ENCODE data around the gene SDK2.

SDK2 gene

GRCh38 chr17:73359987-73360410, 284.2 kb downstream of the SDK2 start:
- Histone ChIP-seq H3K27ac (ENCODE audit: low read depth in 2 of 2, low read length in 2 of 2) (no peak overlapping the region), H3K27me3 (ENCODE audit: control insufficient read depth in 2 of 2, insufficient read depth in 2 of 2, low read length in 2 of 2) (no peaks in the 10 kb centered on the region), H3K9me3 (ENCODE audit: control insufficient read depth in 2 of 2, low read length in 2 of 2) (no peaks in the 10 kb centered on the region), H3K4me1 (ENCODE audit: control insufficient read depth in 2 of 2, insufficient read depth in 2 of 2, low read length in 2 of 2) (no peaks in the 10 kb centered on the region), H3K9ac (ENCODE audit: low read depth in 1 of 2, low read length in 2 of 2) (no peak overlapping the region), H3K36me3 (ENCODE audit: control insufficient read depth in 2 of 2, insufficient read depth in 2 of 2, low read length in 2 of 2) (no peaks in the 10 kb centered on the region), H3K4me3 (ENCODE audit: low read length in 2 of 2) (no peak overlapping the region)

GRCh38 chr17:73359352-73359751, 284.9 kb downstream of the SDK2 start:
- Histone ChIP-seq H3K27me3 (ENCODE audit: control insufficient read depth in 2 of 2, insufficient read depth in 2 of 2, low read length in 2 of 2) (no peaks in the 10 kb centered on the region), H3K4me3 (ENCODE audit: low read length in 2 of 2) (no peak overlapping the region), H3K4me1 (ENCODE audit: control insufficient read depth in 2 of 2, insufficient read depth in 2 of 2, low read length in 2 of 2) (no peaks in the 10 kb centered on the region), H3K9me3 (ENCODE audit: control insufficient read depth in 2 of 2, low read length in 2 of 2) (no peaks in the 10 kb centered on the region), H3K9ac (ENCODE audit: low read depth in 1 of 2, low read length in 2 of 2) (no peak overlapping the region), H3K36me3 (ENCODE audit: control insufficient read depth in 2 of 2, insufficient read depth in 2 of 2, low read length in 2 of 2) (no peaks in the 10 kb centered on the region), H3K27ac (ENCODE audit: low read depth in 2 of 2, low read length in 2 of 2) (no peak overlapping the region)

GRCh38 chr17:73358668-73359067, 285.6 kb downstream of the SDK2 start:
- no peaks in the 10 kb centered on the region for H3K4me1 ChIP-seq (ENCODE audit: control insufficient read depth in 2 of 2, insufficient read depth in 2 of 2, low read length in 2 of 2)
- no peak overlapping the region for H3K9ac ChIP-seq (ENCODE audit: low read depth in 1 of 2, low read length in 2 of 2)
- no peak overlapping the region for H3K27ac ChIP-seq (ENCODE audit: low read depth in 2 of 2, low read length in 2 of 2)

GRCh38 chr17:73357981-73358380, 286.3 kb downstream of the SDK2 start:
- H3K4me3 ChIP-seq (ENCODE audit: low read length in 2 of 2): no peak overlapping the region
- H3K36me3 ChIP-seq (ENCODE audit: control insufficient read depth in 2 of 2, insufficient read depth in 2 of 2, low read length in 2 of 2): no peaks in the 10 kb centered on the region
- no peak overlapping the region for H3K9ac ChIP-seq (ENCODE audit: low read depth in 1 of 2, low read length in 2 of 2)
- no peaks in the 10 kb centered on the region for H3K9me3 ChIP-seq (ENCODE audit: control insufficient read depth in 2 of 2, low read length in 2 of 2)
- H3K4me1 ChIP-seq (ENCODE audit: control insufficient read depth in 2 of 2, insufficient read depth in 2 of 2, low read length in 2 of 2): no peaks in the 10 kb centered on the region
- H3K27ac ChIP-seq (ENCODE audit: low read depth in 2 of 2, low read length in 2 of 2): no peak overlapping the region
- no peaks in the 10 kb centered on the region for H3K27me3 ChIP-seq (ENCODE audit: control insufficient read depth in 2 of 2, insufficient read depth in 2 of 2, low read length in 2 of 2)

More at GRCh38 chr17:73358668-73359067, 285.6 kb downstream of the SDK2 start:
- Histone ChIP-seq H3K36me3 (ENCODE audit: control insufficient read depth in 2 of 2, insufficient read depth in 2 of 2, low read length in 2 of 2) (no peaks in the 10 kb centered on the region), H3K27me3 (ENCODE audit: control insufficient read depth in 2 of 2, insufficient read depth in 2 of 2, low read length in 2 of 2) (no peaks in the 10 kb centered on the region), H3K9me3 (ENCODE audit: control insufficient read depth in 2 of 2, low read length in 2 of 2) (no peaks in the 10 kb centered on the region), H3K4me3 (ENCODE audit: low read length in 2 of 2) (no peak overlapping the region)

GRCh38 chr17:73357318-73357717, 286.9 kb downstream of the SDK2 start:
- Histone ChIP-seq H3K27ac (ENCODE audit: low read depth in 2 of 2, low read length in 2 of 2) (peak overlapping the region in 1 of 2 donors; percentile 0), H3K36me3 (ENCODE audit: control insufficient read depth in 2 of 2, insufficient read depth in 2 of 2, low read length in 2 of 2) (no peaks in the 10 kb centered on the region), H3K9ac (ENCODE audit: low read depth in 1 of 2, low read length in 2 of 2) (no peak overlapping the region), H3K4me3 (ENCODE audit: low read length in 2 of 2) (no peak overlapping the region), H3K27me3 (ENCODE audit: control insufficient read depth in 2 of 2, insufficient read depth in 2 of 2, low read length in 2 of 2) (no peaks in the 10 kb centered on the region), H3K4me1 (ENCODE audit: control insufficient read depth in 2 of 2, insufficient read depth in 2 of 2, low read length in 2 of 2) (no peaks in the 10 kb centered on the region), H3K9me3 (ENCODE audit: control insufficient read depth in 2 of 2, low read length in 2 of 2) (no peaks in the 10 kb centered on the region)

GRCh38 chr17:73356561-73357170, 287.6 kb downstream of the SDK2 start:
- H3K9ac ChIP-seq (ENCODE audit: low read depth in 1 of 2, low read length in 2 of 2): no peak overlapping the region
- peak overlapping the region in 1 of 2 donors; percentile 0 for H3K27ac ChIP-seq (ENCODE audit: low read depth in 2 of 2, low read length in 2 of 2)
- H3K36me3 ChIP-seq (ENCODE audit: control insufficient read depth in 2 of 2, insufficient read depth in 2 of 2, low read length in 2 of 2): no peaks in the 10 kb centered on the region
- no peaks in the 10 kb centered on the region for H3K27me3 ChIP-seq (ENCODE audit: control insufficient read depth in 2 of 2, insufficient read depth in 2 of 2, low read length in 2 of 2)
- no peaks in the 10 kb centered on the region for H3K4me1 ChIP-seq (ENCODE audit: control insufficient read depth in 2 of 2, insufficient read depth in 2 of 2, low read length in 2 of 2)
- H3K4me3 ChIP-seq (ENCODE audit: low read length in 2 of 2): no peak overlapping the region
- H3K9me3 ChIP-seq (ENCODE audit: control insufficient read depth in 2 of 2, low read length in 2 of 2): no peaks in the 10 kb centered on the region

GRCh38 chr17:73354423-73355284, 289.6 kb downstream of the SDK2 start:
- H3K27me3 ChIP-seq (ENCODE audit: control insufficient read depth in 2 of 2, insufficient read depth in 2 of 2, low read length in 2 of 2): no peaks in the 10 kb centered on the region
- no peaks in the 10 kb centered on the region for H3K36me3 ChIP-seq (ENCODE audit: control insufficient read depth in 2 of 2, insufficient read depth in 2 of 2, low read length in 2 of 2)
- H3K9ac ChIP-seq (ENCODE audit: low read depth in 1 of 2, low read length in 2 of 2): no peak overlapping the region
- H3K27ac ChIP-seq (ENCODE audit: low read depth in 2 of 2, low read length in 2 of 2): no peak overlapping the region
- H3K4me1 ChIP-seq (ENCODE audit: control insufficient read depth in 2 of 2, insufficient read depth in 2 of 2, low read length in 2 of 2): no peaks in the 10 kb centered on the region
- no peaks in the 10 kb centered on the region for H3K9me3 ChIP-seq (ENCODE audit: control insufficient read depth in 2 of 2, low read length in 2 of 2)
- H3K4me3 ChIP-seq (ENCODE audit: low read length in 2 of 2): no peak overlapping the region

GRCh38 chr17:73352261-73352660, 292.0 kb downstream of the SDK2 start:
- Histone ChIP-seq H3K4me3 (ENCODE audit: low read length in 2 of 2) (no peak overlapping the region), H3K27me3 (ENCODE audit: control insufficient read depth in 2 of 2, insufficient read depth in 2 of 2, low read length in 2 of 2) (no peaks in the 10 kb centered on the region), H3K9me3 (ENCODE audit: control insufficient read depth in 2 of 2, low read length in 2 of 2) (no peaks in the 10 kb centered on the region), H3K27ac (ENCODE audit: low read depth in 2 of 2, low read length in 2 of 2) (no peak overlapping the region), H3K4me1 (ENCODE audit: control insufficient read depth in 2 of 2, insufficient read depth in 2 of 2, low read length in 2 of 2) (no peaks in the 10 kb centered on the region), H3K36me3 (ENCODE audit: control insufficient read depth in 2 of 2, insufficient read depth in 2 of 2, low read length in 2 of 2) (no peaks in the 10 kb centered on the region), H3K9ac (ENCODE audit: low read depth in 1 of 2, low read length in 2 of 2) (no peak overlapping the region)

GRCh38 chr17:73351764-73352163, 292.5 kb downstream of the SDK2 start:
- H3K9ac ChIP-seq (ENCODE audit: low read depth in 1 of 2, low read length in 2 of 2): no peak overlapping the region
- no peaks in the 10 kb centered on the region for H3K4me1 ChIP-seq (ENCODE audit: control insufficient read depth in 2 of 2, insufficient read depth in 2 of 2, low read length in 2 of 2)
- H3K27me3 ChIP-seq (ENCODE audit: control insufficient read depth in 2 of 2, insufficient read depth in 2 of 2, low read length in 2 of 2): no peaks in the 10 kb centered on the region
- H3K27ac ChIP-seq (ENCODE audit: low read depth in 2 of 2, low read length in 2 of 2): no peak overlapping the region
- H3K9me3 ChIP-seq (ENCODE audit: control insufficient read depth in 2 of 2, low read length in 2 of 2): no peaks in the 10 kb centered on the region
- no peaks in the 10 kb centered on the region for H3K36me3 ChIP-seq (ENCODE audit: control insufficient read depth in 2 of 2, insufficient read depth in 2 of 2, low read length in 2 of 2)
- no peak overlapping the region for H3K4me3 ChIP-seq (ENCODE audit: low read length in 2 of 2)

GRCh38 chr17:73350864-73351263, 293.4 kb downstream of the SDK2 start:
- H3K9me3 ChIP-seq (ENCODE audit: control insufficient read depth in 2 of 2, low read length in 2 of 2): no peaks in the 10 kb centered on the region
- no peak overlapping the region for H3K4me3 ChIP-seq (ENCODE audit: low read length in 2 of 2)
- no peaks in the 10 kb centered on the region for H3K4me1 ChIP-seq (ENCODE audit: control insufficient read depth in 2 of 2, insufficient read depth in 2 of 2, low read length in 2 of 2)
- H3K36me3 ChIP-seq (ENCODE audit: control insufficient read depth in 2 of 2, insufficient read depth in 2 of 2, low read length in 2 of 2): no peaks in the 10 kb centered on the region
- H3K9ac ChIP-seq (ENCODE audit: low read depth in 1 of 2, low read length in 2 of 2): no peak overlapping the region
- H3K27me3 ChIP-seq (ENCODE audit: control insufficient read depth in 2 of 2, insufficient read depth in 2 of 2, low read length in 2 of 2): no peaks in the 10 kb centered on the region
- H3K27ac ChIP-seq (ENCODE audit: low read depth in 2 of 2, low read length in 2 of 2): no peak overlapping the region
